ENCODE results near the gene TMC5.

GRCh38 chr16:19438739-19439138, 21.1 kb downstream of the TMC5 start:
- TF ChIP-seq, protein P1, sequence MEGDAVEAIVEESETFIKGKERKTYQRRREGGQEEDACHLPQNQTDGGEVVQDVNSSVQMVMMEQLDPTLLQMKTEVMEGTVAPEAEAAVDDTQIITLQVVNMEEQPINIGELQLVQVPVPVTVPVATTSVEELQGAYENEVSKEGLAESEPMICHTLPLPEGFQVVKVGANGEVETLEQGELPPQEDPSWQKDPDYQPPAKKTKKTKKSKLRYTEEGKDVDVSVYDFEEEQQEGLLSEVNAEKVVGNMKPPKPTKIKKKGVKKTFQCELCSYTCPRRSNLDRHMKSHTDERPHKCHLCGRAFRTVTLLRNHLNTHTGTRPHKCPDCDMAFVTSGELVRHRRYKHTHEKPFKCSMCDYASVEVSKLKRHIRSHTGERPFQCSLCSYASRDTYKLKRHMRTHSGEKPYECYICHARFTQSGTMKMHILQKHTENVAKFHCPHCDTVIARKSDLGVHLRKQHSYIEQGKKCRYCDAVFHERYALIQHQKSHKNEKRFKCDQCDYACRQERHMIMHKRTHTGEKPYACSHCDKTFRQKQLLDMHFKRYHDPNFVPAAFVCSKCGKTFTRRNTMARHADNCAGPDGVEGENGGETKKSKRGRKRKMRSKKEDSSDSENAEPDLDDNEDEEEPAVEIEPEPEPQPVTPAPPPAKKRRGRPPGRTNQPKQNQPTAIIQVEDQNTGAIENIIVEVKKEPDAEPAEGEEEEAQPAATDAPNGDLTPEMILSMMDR (IDR thresholded peaks at IDR 0.05; ENCODE audit: low read depth, low read length, missing input control), result no peak
- TF ChIP-seq, protein P2, sequence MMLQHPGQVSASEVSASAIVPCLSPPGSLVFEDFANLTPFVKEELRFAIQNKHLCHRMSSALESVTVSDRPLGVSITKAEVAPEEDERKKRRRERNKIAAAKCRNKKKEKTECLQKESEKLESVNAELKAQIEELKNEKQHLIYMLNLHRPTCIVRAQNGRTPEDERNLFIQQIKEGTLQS (IDR thresholded peaks at IDR 0.05), result no peak
- no peak for TF ChIP-seq EGR1 (IDR thresholded peaks at IDR 0.05; ENCODE audit: low read depth in 2 of 2)
- no peak for TF ChIP-seq RAD21 (IDR thresholded peaks at IDR 0.05)
- TF ChIP-seq, protein P3, sequence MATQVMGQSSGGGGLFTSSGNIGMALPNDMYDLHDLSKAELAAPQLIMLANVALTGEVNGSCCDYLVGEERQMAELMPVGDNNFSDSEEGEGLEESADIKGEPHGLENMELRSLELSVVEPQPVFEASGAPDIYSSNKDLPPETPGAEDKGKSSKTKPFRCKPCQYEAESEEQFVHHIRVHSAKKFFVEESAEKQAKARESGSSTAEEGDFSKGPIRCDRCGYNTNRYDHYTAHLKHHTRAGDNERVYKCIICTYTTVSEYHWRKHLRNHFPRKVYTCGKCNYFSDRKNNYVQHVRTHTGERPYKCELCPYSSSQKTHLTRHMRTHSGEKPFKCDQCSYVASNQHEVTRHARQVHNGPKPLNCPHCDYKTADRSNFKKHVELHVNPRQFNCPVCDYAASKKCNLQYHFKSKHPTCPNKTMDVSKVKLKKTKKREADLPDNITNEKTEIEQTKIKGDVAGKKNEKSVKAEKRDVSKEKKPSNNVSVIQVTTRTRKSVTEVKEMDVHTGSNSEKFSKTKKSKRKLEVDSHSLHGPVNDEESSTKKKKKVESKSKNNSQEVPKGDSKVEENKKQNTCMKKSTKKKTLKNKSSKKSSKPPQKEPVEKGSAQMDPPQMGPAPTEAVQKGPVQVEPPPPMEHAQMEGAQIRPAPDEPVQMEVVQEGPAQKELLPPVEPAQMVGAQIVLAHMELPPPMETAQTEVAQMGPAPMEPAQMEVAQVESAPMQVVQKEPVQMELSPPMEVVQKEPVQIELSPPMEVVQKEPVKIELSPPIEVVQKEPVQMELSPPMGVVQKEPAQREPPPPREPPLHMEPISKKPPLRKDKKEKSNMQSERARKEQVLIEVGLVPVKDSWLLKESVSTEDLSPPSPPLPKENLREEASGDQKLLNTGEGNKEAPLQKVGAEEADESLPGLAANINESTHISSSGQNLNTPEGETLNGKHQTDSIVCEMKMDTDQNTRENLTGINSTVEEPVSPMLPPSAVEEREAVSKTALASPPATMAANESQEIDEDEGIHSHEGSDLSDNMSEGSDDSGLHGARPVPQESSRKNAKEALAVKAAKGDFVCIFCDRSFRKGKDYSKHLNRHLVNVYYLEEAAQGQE (IDR thresholded peaks at IDR 0.05), result no peak
- TF ChIP-seq, protein P4, sequence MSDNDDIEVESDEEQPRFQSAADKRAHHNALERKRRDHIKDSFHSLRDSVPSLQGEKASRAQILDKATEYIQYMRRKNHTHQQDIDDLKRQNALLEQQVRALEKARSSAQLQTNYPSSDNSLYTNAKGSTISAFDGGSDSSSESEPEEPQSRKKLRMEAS (IDR thresholded peaks at IDR 0.05), result no peak
- no peak for TF ChIP-seq JUND (IDR thresholded peaks at IDR 0.05)
- no peak for TF ChIP-seq SP1 (IDR thresholded peaks at IDR 0.05)
- TF ChIP-seq YY1 (IDR thresholded peaks at IDR 0.05), result no peak
- no peak for TF ChIP-seq HNF4G (IDR thresholded peaks at IDR 0.05)

Data from liver (tissue), 3 donors.